Trophoblast cell (in vitro differentiated cells and primary cell): ENCODE data around the gene POLR3B.

Experiments
- DNase-seq, 2 donors: peaks; one replicate each; pipeline ENCODE4 v3.0.0-alpha.2; 2016
- H2AFZ ChIP-seq: 2 replicates; pipeline ENCODE4 v1.6.1; 2013; ENCODE audit warnings: low read length, moderate library complexity, mild to moderate bottlenecking; ENCODE audit not compliant: insufficient read depth, poor library complexity
- H2AK5ac ChIP-seq: 2 replicates; pipeline ENCODE4 v1.6.1; 2013; ENCODE audit warnings: mild to moderate bottlenecking, low read length
- H2BK120ac ChIP-seq: 2 replicates; pipeline ENCODE4 v1.6.1; 2013; ENCODE audit warnings: low read length, mild to moderate bottlenecking, moderate library complexity; ENCODE audit not compliant: insufficient read depth, poor library complexity
- H2BK12ac ChIP-seq: 2 replicates; pipeline ENCODE4 v1.6.1; 2013; ENCODE audit warnings: mild to moderate bottlenecking, low read length, moderate library complexity
- H2BK5ac ChIP-seq: 2 replicates; pipeline ENCODE4 v1.6.1; 2013; ENCODE audit warnings: low read length, low read depth, moderate library complexity, mild to moderate bottlenecking; ENCODE audit not compliant: poor library complexity
- H3K14ac ChIP-seq: 2 replicates; pipeline ENCODE4 v1.6.1; 2013; ENCODE audit warnings: mild to moderate bottlenecking, low read length
- H3K18ac ChIP-seq: 2 replicates; pipeline ENCODE4 v1.6.1; 2013; ENCODE audit warnings: mild to moderate bottlenecking, low read length
- H3K23ac ChIP-seq: 2 replicates; pipeline ENCODE4 v1.6.1; 2013; ENCODE audit warnings: low read length
- H3K27ac ChIP-seq: 2 replicates; pipeline ENCODE4 v1.5.1; 2013; ENCODE audit warnings: low read depth, mild to moderate bottlenecking, inconsistent platforms, low read length, moderate library complexity
- H3K27me3 ChIP-seq: 2 replicates; pipeline ENCODE4 v1.6.1; 2013; ENCODE audit warnings: inconsistent platforms, mild to moderate bottlenecking, low read length, moderate library complexity; ENCODE audit not compliant: insufficient read depth
- H3K36me3 ChIP-seq, 2 experiments: 1 replicate in 1 of 2; 2 replicates in 1 of 2; pipeline ENCODE4 v1.6.1; 2013; ENCODE audit warnings: low read length in 2 of 2, mild to moderate bottlenecking in 2 of 2, moderate library complexity in 1 of 2; ENCODE audit not compliant: insufficient read depth in 2 of 2, control insufficient read depth in 1 of 2
- H3K4ac ChIP-seq: 2 replicates; pipeline ENCODE4 v1.6.1; 2013; ENCODE audit warnings: low read depth, mild to moderate bottlenecking, low read length, moderate library complexity
- H3K4me1 ChIP-seq, 2 experiments: 1 replicate in 1 of 2; 2 replicates in 1 of 2; pipeline ENCODE4 v1.6.1; 2013; ENCODE audit warnings: low read length in 2 of 2, mild to moderate bottlenecking in 2 of 2, moderate library complexity in 1 of 2; ENCODE audit not compliant: insufficient read depth in 2 of 2, control insufficient read depth in 1 of 2
- H3K4me2 ChIP-seq: 2 replicates; pipeline ENCODE4 v1.6.1; 2013; ENCODE audit warnings: inconsistent platforms, mild to moderate bottlenecking, low read length, moderate library complexity
- H3K4me3 ChIP-seq: 2 replicates; pipeline ENCODE4 v1.5.1; 2013; ENCODE audit warnings: mild to moderate bottlenecking, low read depth, low read length, inconsistent platforms
- H3K79me1 ChIP-seq: one replicate; pipeline ENCODE4 v1.6.1; 2013; ENCODE audit warnings: low read length
- H3K79me2 ChIP-seq: 2 replicates; pipeline ENCODE4 v1.6.1; 2013; ENCODE audit warnings: low read length, mild to moderate bottlenecking; ENCODE audit not compliant: control insufficient read depth, insufficient read depth, poor library complexity
- H3K9ac ChIP-seq: 2 replicates; pipeline ENCODE4 v1.6.1; 2013; ENCODE audit warnings: mild to moderate bottlenecking, low read length
- H3K9me3 ChIP-seq: 2 replicates; pipeline ENCODE4 v1.6.1; 2013; ENCODE audit warnings: low read depth, mild to moderate bottlenecking, control low read depth, inconsistent platforms, low read length; ENCODE audit not compliant: insufficient read depth
- H4K12ac ChIP-seq: 2 replicates; pipeline ENCODE4 v1.6.1; 2013; ENCODE audit warnings: low read depth, mild to moderate bottlenecking, low read length, moderate library complexity
- H4K8ac ChIP-seq: 2 replicates; pipeline ENCODE4 v1.6.1; 2013; ENCODE audit warnings: low read depth, mild to moderate bottlenecking, low read length, moderate library complexity
- H4K91ac ChIP-seq: one replicate; pipeline ENCODE4 v1.6.1; 2013; ENCODE audit warnings: low read depth, mild to moderate bottlenecking, low read length, moderate library complexity
- WGBS: extraction: QIAGEN DNeasy Blood & Tissue Kit; methylation state at CpG from one replicate; pipeline ENCODE4 v1.1.7; 2013; ENCODE audit warnings: missing lambda C conversion rate; ENCODE audit not compliant: insufficient read length, insufficient coverage; ENCODE audit errors: extremely low coverage; 5-methylcytosine and 5-hydroxymethylcytosine counted together

POLR3B gene

GRCh38 chr12:106343214-106343528 lies 14.4 kb upstream of the POLR3B start:
- H3K14ac ChIP-seq, result no peak overlapping the region
- no peak overlapping the region for H3K23ac ChIP-seq
- H2AFZ ChIP-seq, result no peak overlapping the region
- no peak overlapping the region for H3K4me3 ChIP-seq
- no peak overlapping the region for H2BK12ac ChIP-seq
- H3K4ac ChIP-seq, result no peak overlapping the region
- no peaks in the 10 kb centered on the region for H3K4me1 ChIP-seq
- H2BK5ac ChIP-seq, result no peak overlapping the region
- no peak overlapping the region for H3K27ac ChIP-seq
- H3K9me3 ChIP-seq, result no peaks in the 10 kb centered on the region
- no CpG with 5 or more reads among the region's 2 CpGs for WGBS
- H4K8ac ChIP-seq, result no peak overlapping the region
- H3K79me1 ChIP-seq, result no peaks in the 10 kb centered on the region
- H3K27me3 ChIP-seq, result no peaks in the 10 kb centered on the region
- no peak overlapping the region for H4K12ac ChIP-seq
- H2BK120ac ChIP-seq, result no peak overlapping the region
- no peak overlapping the region for H3K9ac ChIP-seq
- no peak overlapping the region for H2AK5ac ChIP-seq
- H3K4me2 ChIP-seq, result no peak overlapping the region
- no peak for DNase-seq
- H4K91ac ChIP-seq, result no peak overlapping the region
- no peak overlapping the region for H3K18ac ChIP-seq
- no peaks in the 10 kb centered on the region for H3K79me2 ChIP-seq
- H3K36me3 ChIP-seq, result no peaks in the 10 kb centered on the region

GRCh38 chr12:106344131-106344530 lies 13.4 kb upstream of the POLR3B start:
- Histone ChIP-seq H3K4me3 (no peak overlapping the region), H2BK5ac (no peak overlapping the region), H3K36me3 (no peaks in the 10 kb centered on the region), H3K9me3 (no peaks in the 10 kb centered on the region), H3K4me2 (no peak overlapping the region), H3K4ac (no peak overlapping the region), H4K8ac (no peak overlapping the region), H3K27me3 (no peaks in the 10 kb centered on the region), H3K9ac (no peak overlapping the region), H2AFZ (no peak overlapping the region), H4K91ac (no peak overlapping the region), H3K27ac (no peak overlapping the region), H3K79me2 (no peaks in the 10 kb centered on the region), H2BK120ac (no peak overlapping the region), H3K14ac (no peak overlapping the region), H4K12ac (no peak overlapping the region), H3K23ac (no peak overlapping the region), H2AK5ac (no peak overlapping the region), H2BK12ac (no peak overlapping the region), H3K4me1 (no peaks in the 10 kb centered on the region), H3K18ac (no peak overlapping the region), H3K79me1 (no peaks in the 10 kb centered on the region)
- no peak for DNase-seq
- whole genome bisulfite sequencing, result no CpG with 5 or more reads among the region's 5 CpGs

GRCh38 chr12:106345746-106346145 lies 11.8 kb upstream of the POLR3B start:
- no peaks in the 10 kb centered on the region for H3K27me3 ChIP-seq
- no peak overlapping the region for H4K91ac ChIP-seq
- DNase-seq, result peak; percentile 84
- H2BK12ac ChIP-seq, result no peak overlapping the region
- H3K79me2 ChIP-seq, result no peaks in the 10 kb centered on the region
- H3K23ac ChIP-seq, result no peak overlapping the region
- H2AK5ac ChIP-seq, result no peak overlapping the region
- no peak overlapping the region for H3K4me2 ChIP-seq
- H3K4me3 ChIP-seq, result no peak overlapping the region
- no peak overlapping the region for H4K8ac ChIP-seq
- no peak overlapping the region for H2BK120ac ChIP-seq
- H3K79me1 ChIP-seq, result no peaks in the 10 kb centered on the region
- no peak overlapping the region for H2AFZ ChIP-seq
- WGBS, result no CpG with 5 or more reads among the region's 5 CpGs
- H3K36me3 ChIP-seq, result no peaks in the 10 kb centered on the region
- H3K14ac ChIP-seq, result no peak overlapping the region
- no peak overlapping the region for H3K27ac ChIP-seq
- H3K9me3 ChIP-seq, result no peaks in the 10 kb centered on the region
- H3K18ac ChIP-seq, result no peak overlapping the region
- H3K9ac ChIP-seq, result no peak overlapping the region
- no peak overlapping the region for H3K4ac ChIP-seq
- H4K12ac ChIP-seq, result no peak overlapping the region
- no peaks in the 10 kb centered on the region for H3K4me1 ChIP-seq
- H2BK5ac ChIP-seq, result no peak overlapping the region

GRCh38 chr12:106348411-106348810 lies 9.1 kb upstream of the POLR3B start:
- no peak overlapping the region for H3K18ac ChIP-seq
- H4K12ac ChIP-seq, result no peak overlapping the region
- no peak overlapping the region for H3K4me3 ChIP-seq
- no peaks in the 10 kb centered on the region for H3K79me2 ChIP-seq
- no peak overlapping the region for H4K8ac ChIP-seq
- WGBS, result no CpG with 5 or more reads among the region's 4 CpGs
- no peak overlapping the region for H3K14ac ChIP-seq
- H3K27ac ChIP-seq, result no peak overlapping the region
- no peak for DNase-seq
- no peaks in the 10 kb centered on the region for H3K9me3 ChIP-seq
- H2BK120ac ChIP-seq, result no peak overlapping the region
- no peaks in the 10 kb centered on the region for H3K36me3 ChIP-seq
- no peak overlapping the region for H3K4me2 ChIP-seq
- H3K79me1 ChIP-seq, result no peaks in the 10 kb centered on the region
- H3K9ac ChIP-seq, result no peak overlapping the region
- no peaks in the 10 kb centered on the region for H3K27me3 ChIP-seq
- H3K23ac ChIP-seq, result no peak overlapping the region
- no peak overlapping the region for H2AK5ac ChIP-seq
- H2AFZ ChIP-seq, result no peak overlapping the region
- H2BK12ac ChIP-seq, result no peak overlapping the region
- H3K4me1 ChIP-seq, result no peaks in the 10 kb centered on the region
- no peak overlapping the region for H3K4ac ChIP-seq
- no peak overlapping the region for H2BK5ac ChIP-seq
- H4K91ac ChIP-seq, result no peak overlapping the region
